Hypothalamus (tissue), 51 donors: Measurements from ENCODE around the gene LAX1.
"Not testable (repeated sequence)": the region's sequence is repeated elsewhere in the genome, so short reads cannot be mapped to it uniquely, and the experiment has no call there.

Experiments used
- DNase-seq, 51 donors: peaks; one replicate each; lab custom pipeline; 2025; lab: John Stamatoyannopoulos, UW

LAX1 gene

GRCh38 chr1:203765029-203765837 is at the start of gene LAX1:
LAX1 (plus strand) TSS chr1:203765183; CDS start chr1:203765566, 383 bp downstream.
- no peak for DNase-seq

- DNase-seq = no peak
Measured at GRCh38 chr1:203717120-203717519, 47.9 kb upstream of the LAX1 start.

GRCh38 chr1:203720242-203720641 is 44.7 kb upstream of the LAX1 start:
- DNase-seq = no peak

- no peak for DNase-seq
Measured at GRCh38 chr1:203722909-203723308, 42.1 kb upstream of the LAX1 start.

- DNase-seq = no peak
Measured at GRCh38 chr1:203726417-203726867, 38.5 kb upstream of the LAX1 start.

- DNase-seq = no peak
Measured at GRCh38 chr1:203733009-203733863, 31.7 kb upstream of the LAX1 start.

GRCh38 chr1:203742436-203742835 is 22.5 kb upstream of the LAX1 start:
- no peak for DNase-seq

GRCh38 chr1:203743091-203743571 is 21.9 kb upstream of the LAX1 start:
- DNase-seq = no peak

GRCh38 chr1:203744075-203744972 is 20.7 kb upstream of the LAX1 start:
- peak in 27 of 51 donors; percentile 2 to 59 (median 25) for DNase-seq

- DNase-seq = no peak
Measured at GRCh38 chr1:203746281-203746680, 18.7 kb upstream of the LAX1 start.

- DNase-seq = no peak
Measured at GRCh38 chr1:203751051-203751450, 13.9 kb upstream of the LAX1 start.

GRCh38 chr1:203751618-203752361 is 13.2 kb upstream of the LAX1 start:
- not testable (repeated sequence) for DNase-seq

GRCh38 chr1:203754455-203754864 is 10.5 kb upstream of the LAX1 start:
- no peak for DNase-seq

GRCh38 chr1:203756036-203756435 is 8.9 kb upstream of the LAX1 start:
- DNase-seq = no peak

- not testable (repeated sequence) for DNase-seq
Measured at GRCh38 chr1:203758749-203759148, 6.2 kb upstream of the LAX1 start.

- no peak for DNase-seq
Measured at GRCh38 chr1:203760506-203760905, 4.5 kb upstream of the LAX1 start.

GRCh38 chr1:203761958-203762357 is 3.0 kb upstream of the LAX1 start:
- not testable (repeated sequence) for DNase-seq

GRCh38 chr1:203763505-203763904 is 1.5 kb upstream of the LAX1 start:
- no peak for DNase-seq
